Measurements from ENCODE around the gene DENND5B. TPM values are rescaled to one million over a fixed set of nuclear protein-coding genes. Genes with fewer than 3 reads are reported as not detected.

Gene DENND5B
- total RNA-seq, 4 donors from 2014 or later = 1.6 to 9.7 (median 5.8) TPM

GRCh38 chr12:31524791-31525495, 66.0 kb downstream of the DENND5B start:
- H3K4me3 ChIP-seq = no peak overlapping the region
- H3K36me3 ChIP-seq = no peaks in the 10 kb centered on the region
- no peak for DNase-seq (ENCODE audit: low spot score in 2 of 2)
- no peak overlapping the region for H3K27ac ChIP-seq
- no peaks in the 10 kb centered on the region for H3K27me3 ChIP-seq
- 57% methylated on average over 1 of the region's 1 CpG for WGBS
- no peaks in the 10 kb centered on the region for H3K9me3 ChIP-seq
- H3K4me1 ChIP-seq = no peaks in the 10 kb centered on the region
- TF ChIP-seq EP300 (IDR thresholded peaks at IDR 0.05) = no peak
- no peak for TF ChIP-seq POLR2AphosphoS5 (IDR thresholded peaks at IDR 0.05)

GRCh38 chr12:31523306-31523705, 67.6 kb downstream of the DENND5B start:
- Histone ChIP-seq H3K9me3 (no peaks in the 10 kb centered on the region), H3K27me3 (no peaks in the 10 kb centered on the region), H3K4me3 (no peak overlapping the region), H3K4me1 (peaks cover 4% of the 10 kb centered on the region), H3K36me3 (no peaks in the 10 kb centered on the region), H3K27ac (no peak overlapping the region)
- no peak for DNase-seq (ENCODE audit: low spot score in 2 of 2)
- no peak for TF ChIP-seq CTCF (IDR thresholded peaks at IDR 0.05)
- 93% methylated on average over 2 of the region's 2 CpGs for WGBS

- no peaks in the 10 kb centered on the region for H3K9me3 ChIP-seq
- WGBS = 85% methylated on average over 7 of the region's 7 CpGs
- TF ChIP-seq EP300 (IDR thresholded peaks at IDR 0.05) = no peak
- H3K4me1 ChIP-seq = peaks cover 4% of the 10 kb centered on the region
- no peaks in the 10 kb centered on the region for H3K27me3 ChIP-seq
- no peaks in the 10 kb centered on the region for H3K36me3 ChIP-seq
- no peak overlapping the region for H3K27ac ChIP-seq
- no peak overlapping the region for H3K4me3 ChIP-seq
- no peak for DNase-seq (ENCODE audit: low spot score in 2 of 2)
Measured at GRCh38 chr12:31522607-31523006, 68.3 kb downstream of the DENND5B start.

- TF ChIP-seq EP300 (IDR thresholded peaks at IDR 0.05) (no peak), POLR2AphosphoS5 (IDR thresholded peaks at IDR 0.05) (no peak), CTCF (IDR thresholded peaks at IDR 0.05) (no peak), POLR2A (IDR thresholded peaks at IDR 0.05) (no peak)
- H3K4me3 ChIP-seq = no peak overlapping the region
- WGBS = 54% methylated on average over 1 of the region's 1 CpG
Measured at GRCh38 chr12:31521964-31522363, 69.0 kb downstream of the DENND5B start.

GRCh38 chr12:31519511-31519910, 71.4 kb downstream of the DENND5B start:
- DNase-seq (ENCODE audit: low spot score in 2 of 2) = no peak
- Histone ChIP-seq H3K27me3 (no peaks in the 10 kb centered on the region), H3K4me1 (peaks cover 4% of the 10 kb centered on the region), H3K36me3 (no peaks in the 10 kb centered on the region), H3K27ac (no peak overlapping the region), H3K9me3 (no peaks in the 10 kb centered on the region), H3K4me3 (no peak overlapping the region)
- no peak for TF ChIP-seq CTCF (IDR thresholded peaks at IDR 0.05)
- TF ChIP-seq EP300 (IDR thresholded peaks at IDR 0.05) = no peak
- no peak for TF ChIP-seq POLR2A (IDR thresholded peaks at IDR 0.05)
- no peak for TF ChIP-seq POLR2AphosphoS5 (IDR thresholded peaks at IDR 0.05)

More at GRCh38 chr12:31521964-31522363, 69.0 kb downstream of the DENND5B start:
- Histone ChIP-seq H3K36me3 (no peaks in the 10 kb centered on the region), H3K27me3 (no peaks in the 10 kb centered on the region), H3K9me3 (no peaks in the 10 kb centered on the region), H3K27ac (no peak overlapping the region), H3K4me1 (peaks cover 4% of the 10 kb centered on the region)
- DNase-seq (ENCODE audit: low spot score in 2 of 2) = no peak

- 60% methylated on average over 4 of the region's 4 CpGs for WGBS
- no peak overlapping the region for H3K4me3 ChIP-seq
- H3K36me3 ChIP-seq = no peaks in the 10 kb centered on the region
- no peaks in the 10 kb centered on the region for H3K9me3 ChIP-seq
- no peak overlapping the region for H3K27ac ChIP-seq
- TF ChIP-seq CTCF (IDR thresholded peaks at IDR 0.05) = no peak
- no peak for TF ChIP-seq EP300 (IDR thresholded peaks at IDR 0.05)
- TF ChIP-seq POLR2AphosphoS5 (IDR thresholded peaks at IDR 0.05) = no peak
- TF ChIP-seq POLR2A (IDR thresholded peaks at IDR 0.05) = no peak
- DNase-seq (ENCODE audit: low spot score in 2 of 2) = no peak
- peaks cover 4% of the 10 kb centered on the region for H3K4me1 ChIP-seq
- H3K27me3 ChIP-seq = no peaks in the 10 kb centered on the region
Measured at GRCh38 chr12:31518680-31519227, 72.2 kb downstream of the DENND5B start.

Measured in suprapubic skin (tissue), 4 donors.